ENCODE measurements around the gene FDCSP.

The FDCSP gene

DNA sequence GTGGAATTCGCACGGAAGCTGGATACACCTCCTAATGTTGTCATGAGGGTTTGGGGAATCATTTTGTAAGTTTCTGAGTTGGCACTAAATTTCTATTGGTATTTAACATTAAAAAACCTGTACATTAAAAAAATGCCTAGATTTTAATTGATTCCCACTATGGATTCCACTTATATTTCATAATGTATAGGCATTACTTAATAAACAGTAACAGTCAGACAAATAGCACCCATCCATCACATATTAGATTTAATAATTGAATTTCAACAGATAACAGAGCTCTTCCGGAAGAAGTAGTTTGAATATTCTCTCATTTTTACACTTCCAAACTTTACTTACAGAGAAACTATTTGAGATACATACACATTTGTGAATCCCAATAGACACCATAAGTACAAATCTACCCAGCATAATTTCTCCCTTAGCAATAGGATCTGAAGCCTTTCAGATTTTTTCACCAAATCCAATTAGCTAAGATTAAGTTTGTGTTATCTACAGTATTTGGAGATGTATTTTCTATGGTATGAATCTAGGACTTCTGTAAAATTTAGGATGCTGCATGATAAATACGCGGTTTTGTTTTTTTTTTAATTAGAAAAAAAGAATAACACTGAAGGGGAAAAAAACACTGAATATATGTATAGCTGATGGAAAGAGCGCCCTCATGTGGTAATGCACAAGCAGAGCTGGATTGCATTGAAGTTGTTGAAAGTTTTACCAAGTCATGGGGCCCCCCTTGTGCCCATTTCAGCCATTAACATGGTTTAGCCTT, 42.6 kb upstream of the FDCSP start:
- no peaks in the 10 kb centered on the region for H3K36me3 Mint-ChIP-seq (ENCODE audit: low read depth)
- H3K4me1 Mint-ChIP-seq, result no peaks in the 10 kb centered on the region
- H3K27me3 Mint-ChIP-seq (ENCODE audit: low read depth, poor library complexity), result no peaks in the 10 kb centered on the region
- H3K4me3 Mint-ChIP-seq, result no peak overlapping the region
- DNase-seq, result peak; percentile 50
- no peak overlapping the region for H3K27ac Mint-ChIP-seq
- TF ChIP-seq, protein P1, sequence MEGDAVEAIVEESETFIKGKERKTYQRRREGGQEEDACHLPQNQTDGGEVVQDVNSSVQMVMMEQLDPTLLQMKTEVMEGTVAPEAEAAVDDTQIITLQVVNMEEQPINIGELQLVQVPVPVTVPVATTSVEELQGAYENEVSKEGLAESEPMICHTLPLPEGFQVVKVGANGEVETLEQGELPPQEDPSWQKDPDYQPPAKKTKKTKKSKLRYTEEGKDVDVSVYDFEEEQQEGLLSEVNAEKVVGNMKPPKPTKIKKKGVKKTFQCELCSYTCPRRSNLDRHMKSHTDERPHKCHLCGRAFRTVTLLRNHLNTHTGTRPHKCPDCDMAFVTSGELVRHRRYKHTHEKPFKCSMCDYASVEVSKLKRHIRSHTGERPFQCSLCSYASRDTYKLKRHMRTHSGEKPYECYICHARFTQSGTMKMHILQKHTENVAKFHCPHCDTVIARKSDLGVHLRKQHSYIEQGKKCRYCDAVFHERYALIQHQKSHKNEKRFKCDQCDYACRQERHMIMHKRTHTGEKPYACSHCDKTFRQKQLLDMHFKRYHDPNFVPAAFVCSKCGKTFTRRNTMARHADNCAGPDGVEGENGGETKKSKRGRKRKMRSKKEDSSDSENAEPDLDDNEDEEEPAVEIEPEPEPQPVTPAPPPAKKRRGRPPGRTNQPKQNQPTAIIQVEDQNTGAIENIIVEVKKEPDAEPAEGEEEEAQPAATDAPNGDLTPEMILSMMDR (IDR thresholded peaks at IDR 0.05), result peak; percentile 86
- no peaks in the 10 kb centered on the region for H3K9me3 Mint-ChIP-seq

DNA sequence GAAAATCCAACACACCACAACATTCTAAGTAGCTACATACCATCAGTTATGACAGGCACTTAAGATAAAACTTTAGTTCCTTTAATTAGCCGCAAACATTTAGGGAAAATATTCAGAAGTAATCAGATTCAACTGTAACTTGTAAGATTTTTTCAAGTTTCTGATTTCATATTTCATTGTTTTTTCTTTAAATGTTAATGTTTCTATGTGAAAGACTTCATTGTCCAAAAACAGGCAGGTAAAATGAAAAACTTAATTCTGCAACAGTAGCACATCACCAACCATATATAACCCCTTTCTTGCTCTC, 42.0 kb upstream of the FDCSP start:
- no peak for DNase-seq

DNA sequence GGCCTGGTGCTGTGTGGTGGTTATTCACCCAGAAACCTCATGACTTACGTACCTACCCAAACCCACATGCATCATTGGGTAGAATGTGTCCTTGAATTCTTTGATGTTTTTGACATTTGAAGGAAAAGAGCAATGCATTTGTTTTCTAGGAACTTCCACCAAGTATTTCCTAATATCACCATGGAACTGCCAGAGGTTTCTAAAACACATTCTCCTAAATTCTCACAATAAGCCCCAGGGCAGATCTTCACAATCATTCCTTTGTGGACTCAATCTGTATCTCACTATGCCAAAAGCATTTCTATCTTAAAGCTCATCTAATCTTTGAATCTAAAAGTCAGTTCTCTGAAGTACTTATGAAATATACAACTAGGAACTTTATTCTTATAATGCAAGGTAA, 38.7 kb upstream of the FDCSP start:
- DNase-seq, result no peak
- TF ChIP-seq, protein P1 (IDR thresholded peaks at IDR 0.05), result no peak
- H3K27ac Mint-ChIP-seq, result no peak overlapping the region
- no peaks in the 10 kb centered on the region for H3K27me3 Mint-ChIP-seq (ENCODE audit: low read depth, poor library complexity)
- no peaks in the 10 kb centered on the region for H3K4me1 Mint-ChIP-seq
- no peak overlapping the region for H3K4me3 Mint-ChIP-seq
- H3K36me3 Mint-ChIP-seq (ENCODE audit: low read depth), result no peaks in the 10 kb centered on the region
- H3K9me3 Mint-ChIP-seq, result no peaks in the 10 kb centered on the region

More for the DNA sequence above, 42.0 kb upstream of the FDCSP start:
- no peaks in the 10 kb centered on the region for H3K27me3 Mint-ChIP-seq (ENCODE audit: low read depth, poor library complexity)
- no peak overlapping the region for H3K27ac Mint-ChIP-seq
- TF ChIP-seq, protein P1 (IDR thresholded peaks at IDR 0.05), result peak; percentile 33
- H3K9me3 Mint-ChIP-seq, result no peaks in the 10 kb centered on the region
- H3K36me3 Mint-ChIP-seq (ENCODE audit: low read depth), result no peaks in the 10 kb centered on the region
- H3K4me3 Mint-ChIP-seq, result no peak overlapping the region
- no peaks in the 10 kb centered on the region for H3K4me1 Mint-ChIP-seq

DNA sequence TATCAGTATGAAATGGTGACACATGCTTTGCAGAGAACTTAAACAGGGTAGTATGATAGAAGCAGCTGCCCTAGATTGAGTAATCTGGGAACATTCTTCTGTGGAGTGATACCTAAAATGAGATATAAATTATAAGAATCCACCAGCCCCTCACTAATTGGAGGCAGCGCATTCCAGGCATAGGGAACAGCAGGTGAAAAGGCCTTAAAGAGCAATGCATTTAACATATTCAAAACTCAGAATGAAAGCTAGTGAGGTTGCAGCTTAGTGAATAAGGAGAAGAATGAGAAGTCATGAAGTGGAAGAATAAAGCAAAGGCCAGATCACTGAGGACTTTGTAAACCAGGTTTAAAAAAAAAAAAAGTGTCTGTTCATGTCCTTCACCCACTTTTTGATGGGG, 35.3 kb upstream of the FDCSP start:
- H3K27me3 Mint-ChIP-seq (ENCODE audit: low read depth, poor library complexity), result peaks cover 3% of the 10 kb centered on the region
- TF ChIP-seq, protein P1 (IDR thresholded peaks at IDR 0.05), result no peak

DNA sequence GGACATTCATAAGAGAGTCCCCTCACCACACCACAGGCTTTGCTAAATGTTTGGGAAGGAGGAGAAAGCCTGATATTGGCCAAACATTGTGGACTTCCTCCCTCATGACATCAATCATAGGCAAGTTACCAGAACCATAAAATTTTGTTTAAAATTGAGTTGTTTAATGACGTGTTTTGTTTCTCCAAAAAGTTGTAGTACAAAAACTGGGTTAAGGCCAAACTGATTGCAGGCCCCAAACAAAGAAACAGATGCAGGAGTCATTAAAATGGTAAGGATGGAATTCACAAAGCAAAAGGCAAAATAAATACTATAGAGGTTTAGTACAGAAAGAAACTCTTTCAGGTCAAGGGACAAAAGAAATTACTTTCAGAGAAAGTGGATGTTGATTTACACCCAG, 34.3 kb upstream of the FDCSP start:
- no peak overlapping the region for H3K4me3 Mint-ChIP-seq
- no peaks in the 10 kb centered on the region for H3K4me1 Mint-ChIP-seq
- TF ChIP-seq, protein P1 (IDR thresholded peaks at IDR 0.05), result no peak
- no peak overlapping the region for H3K27ac Mint-ChIP-seq
- H3K27me3 Mint-ChIP-seq (ENCODE audit: low read depth, poor library complexity), result peaks cover 3% of the 10 kb centered on the region
- H3K9me3 Mint-ChIP-seq, result no peaks in the 10 kb centered on the region
- no peaks in the 10 kb centered on the region for H3K36me3 Mint-ChIP-seq (ENCODE audit: low read depth)
- no peak for DNase-seq

More for the DNA sequence above, 35.3 kb upstream of the FDCSP start:
- Mint-ChIP-seq H3K27ac (no peak overlapping the region), H3K4me3 (no peak overlapping the region), H3K4me1 (no peaks in the 10 kb centered on the region), H3K36me3 (ENCODE audit: low read depth) (no peaks in the 10 kb centered on the region), H3K9me3 (no peaks in the 10 kb centered on the region)
- DNase-seq, result no peak

DNA sequence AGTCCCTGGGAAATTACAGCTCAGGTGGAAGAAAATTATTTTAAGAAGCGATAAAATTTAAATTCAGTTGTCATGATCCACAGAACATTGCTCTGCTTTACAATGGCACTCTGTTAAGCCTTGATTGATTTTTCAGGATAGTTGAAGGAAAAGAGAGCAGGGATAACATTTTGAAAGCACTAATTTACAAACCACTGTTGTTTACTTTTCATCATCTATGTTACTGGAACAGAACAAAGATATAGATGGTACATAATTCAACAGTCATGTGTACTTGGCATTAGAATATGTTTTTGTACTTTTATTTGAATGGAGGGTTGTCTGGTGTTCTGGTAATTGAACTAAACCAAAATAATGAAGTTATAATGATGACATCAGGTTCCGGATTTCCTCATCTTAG, 33.0 kb upstream of the FDCSP start:
- Mint-ChIP-seq H3K27me3 (ENCODE audit: low read depth, poor library complexity) (peaks cover 3% of the 10 kb centered on the region), H3K4me3 (no peak overlapping the region), H3K4me1 (no peaks in the 10 kb centered on the region), H3K9me3 (no peaks in the 10 kb centered on the region), H3K27ac (no peak overlapping the region), H3K36me3 (ENCODE audit: low read depth) (no peaks in the 10 kb centered on the region)
- DNase-seq, result no peak
- TF ChIP-seq, protein P1 (IDR thresholded peaks at IDR 0.05), result no peak

All from nephron progenitor cell (in vitro differentiated cells).